ENCODE measurements around the gene EN2.

EN2 gene

DNA sequence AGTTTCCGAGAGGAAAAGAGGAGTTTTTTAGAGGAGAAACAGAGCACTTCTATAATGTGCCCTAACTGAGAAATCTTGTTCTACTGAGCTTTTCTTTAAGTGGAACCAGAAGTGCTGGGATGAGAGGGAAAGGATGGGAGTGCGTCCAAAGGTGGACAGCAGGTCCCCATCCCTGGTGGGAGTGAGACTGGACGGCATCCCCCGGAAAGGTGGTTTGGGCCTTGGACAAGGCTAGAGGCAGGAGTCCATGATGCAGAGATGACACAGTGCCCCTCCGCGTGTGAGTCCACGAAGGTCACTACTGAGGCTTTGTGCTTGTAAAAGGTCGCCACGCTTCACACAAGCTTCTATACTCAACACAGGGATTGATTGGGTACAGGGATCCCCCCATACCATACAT, 6.1 kb upstream of the EN2 start:
- Histone ChIP-seq H3K27me3 (replicated peaks in 2 of 5; ENCODE audit: control insufficient read depth in 4 of 5, insufficient read depth in 5 of 5, low read length in 4 of 5) (peaks cover 4 to 100% (median 76%) of the 10 kb centered on the region in 5 experiments), H3K9me3 (ENCODE audit: control extremely low read depth in 1 of 5, control insufficient read depth in 4 of 5, insufficient read depth in 2 of 5, low read depth in 1 of 5, low read length in 4 of 5) (no peaks in the 10 kb centered on the region), H3K4me3 (ENCODE audit: control insufficient read depth in 1 of 7, extremely low read depth in 1 of 7, insufficient read depth in 4 of 7, low read depth in 2 of 7, low read length in 6 of 7) (no peak overlapping the region), H3K4me1 (ENCODE audit: control extremely low read depth in 1 of 4, control insufficient read depth in 4 of 4, insufficient read depth in 4 of 4, low read length in 3 of 4) (peaks cover 0 to 22% (median 8%) of the 10 kb centered on the region in 4 experiments), H3K27ac (ENCODE audit: insufficient read depth in 1 of 2, low read depth in 1 of 2, low read length in 2 of 2, poor library complexity in 1 of 2, severe bottlenecking in 2 of 2) (no peak overlapping the region), H3K36me3 (ENCODE audit: control insufficient read depth in 4 of 4, insufficient read depth in 4 of 4, low read length in 3 of 4) (no peaks in the 10 kb centered on the region)
- POLR2A ChIA-PET = interaction anchor here (0.6 kb wide), 1 partner anchor 1394 kb away, joined by 4 read pairs; no protein-coding TSS in a partner anchor
- no peak for DNase-seq
- CTCF ChIA-PET = interaction anchor here (0.9 to 2.0 kb wide), 4 partner anchors 11 to 294 kb away, joined by 3 to 7 read pairs (median 4); no protein-coding TSS in a partner anchor
- WGBS (ENCODE audit: insufficient coverage) = 9% methylated on average over 9 of the region's 9 CpGs

DNA sequence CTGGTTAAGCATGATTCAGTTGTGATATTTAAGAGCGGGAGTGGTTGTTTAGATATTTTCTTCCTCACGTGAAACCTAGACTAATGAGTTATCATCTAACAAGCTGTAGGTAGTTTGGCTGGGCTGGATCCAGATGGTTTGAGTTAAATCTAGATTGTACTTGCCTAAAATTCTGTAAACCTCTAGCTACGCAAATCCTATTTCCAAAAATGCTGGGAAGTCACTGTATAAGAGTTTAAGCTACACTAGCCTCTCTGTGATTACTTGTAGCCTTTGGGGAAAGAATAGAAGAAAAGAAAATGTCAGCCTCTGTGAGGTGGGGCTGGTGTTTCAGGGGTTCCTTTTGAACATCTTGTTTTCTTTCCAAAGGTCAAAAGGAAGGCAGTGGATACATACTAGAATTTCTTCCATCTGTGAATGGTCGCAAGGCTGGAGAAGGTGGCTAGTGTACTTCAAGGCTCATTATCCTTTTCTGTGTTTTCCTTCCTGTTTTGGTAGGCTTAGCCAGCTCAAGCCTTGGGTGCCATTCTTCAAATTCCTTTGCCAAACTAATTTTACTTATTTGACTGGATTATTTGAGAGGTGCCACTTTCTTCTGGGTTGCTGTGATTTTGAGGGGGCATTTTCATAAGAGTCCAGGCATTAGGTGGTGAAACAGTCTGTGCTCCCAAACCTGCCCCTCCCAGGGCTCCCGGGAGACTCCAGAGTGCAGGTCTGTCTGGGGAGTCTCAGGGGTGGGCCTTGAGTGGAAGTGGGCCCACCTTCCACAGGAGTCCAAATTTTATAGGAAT, 5.2 kb upstream of the EN2 start:
- no peak for DNase-seq
- Histone ChIP-seq H3K27ac (ENCODE audit: insufficient read depth in 1 of 2, low read depth in 1 of 2, low read length in 2 of 2, poor library complexity in 1 of 2, severe bottlenecking in 2 of 2) (no peak overlapping the region), H3K27me3 (replicated peaks in 2 of 5; ENCODE audit: control insufficient read depth in 4 of 5, insufficient read depth in 5 of 5, low read length in 4 of 5) (peaks cover 3 to 97% (median 75%) of the 10 kb centered on the region in 5 experiments), H3K4me1 (ENCODE audit: control extremely low read depth in 1 of 4, control insufficient read depth in 4 of 4, insufficient read depth in 4 of 4, low read length in 3 of 4) (peaks cover 0 to 28% (median 15%) of the 10 kb centered on the region in 4 experiments), H3K9me3 (ENCODE audit: control extremely low read depth in 1 of 5, control insufficient read depth in 4 of 5, insufficient read depth in 2 of 5, low read depth in 1 of 5, low read length in 4 of 5) (no peaks in the 10 kb centered on the region), H3K36me3 (ENCODE audit: control insufficient read depth in 4 of 4, insufficient read depth in 4 of 4, low read length in 3 of 4) (no peaks in the 10 kb centered on the region), H3K4me3 (ENCODE audit: control insufficient read depth in 1 of 7, extremely low read depth in 1 of 7, insufficient read depth in 4 of 7, low read depth in 2 of 7, low read length in 6 of 7) (no peak overlapping the region)
- CTCF ChIA-PET = interaction anchor here (0.9 to 2.0 kb wide), 2 partner anchors 75 to 293 kb away, joined by 3 to 7 read pairs; no protein-coding TSS in a partner anchor
- POLR2A ChIA-PET = interaction anchor here (0.6 kb wide), 1 partner anchor 1393 kb away, joined by 4 read pairs; no protein-coding TSS in a partner anchor
- whole genome bisulfite sequencing (ENCODE audit: insufficient coverage) = 7% methylated on average over 3 of the region's 5 CpGs

- no peak for DNase-seq
- Histone ChIP-seq H3K27me3 (replicated peaks in 2 of 5; ENCODE audit: control insufficient read depth in 4 of 5, insufficient read depth in 5 of 5, low read length in 4 of 5) (peaks cover 3 to 96% (median 66%) of the 10 kb centered on the region in 5 experiments), H3K4me3 (ENCODE audit: control insufficient read depth in 1 of 7, extremely low read depth in 1 of 7, insufficient read depth in 4 of 7, low read depth in 2 of 7, low read length in 6 of 7) (no peak overlapping the region), H3K9me3 (ENCODE audit: control extremely low read depth in 1 of 5, control insufficient read depth in 4 of 5, insufficient read depth in 2 of 5, low read depth in 1 of 5, low read length in 4 of 5) (no peaks in the 10 kb centered on the region), H3K4me1 (ENCODE audit: control extremely low read depth in 1 of 4, control insufficient read depth in 4 of 4, insufficient read depth in 4 of 4, low read length in 3 of 4) (peaks cover 0 to 34% (median 17%) of the 10 kb centered on the region in 4 experiments), H3K36me3 (ENCODE audit: control insufficient read depth in 4 of 4, insufficient read depth in 4 of 4, low read length in 3 of 4) (no peaks in the 10 kb centered on the region), H3K27ac (ENCODE audit: insufficient read depth in 1 of 2, low read depth in 1 of 2, low read length in 2 of 2, poor library complexity in 1 of 2, severe bottlenecking in 2 of 2) (no peak overlapping the region)
- ChIA-PET POLR2A (no interaction called here), CTCF (interaction anchor here (1.2 to 2.0 kb wide), 2 partner anchors 12 to 76 kb away, joined by 3 to 7 read pairs; no protein-coding TSS in a partner anchor)
- 7% methylated on average over 55 of the region's 57 CpGs for WGBS (ENCODE audit: insufficient coverage)
Measured at GRCh38 chr7:155453296-155454182, 4.4 kb upstream of the EN2 start.

GRCh38 chr7:155454183-155455112, 3.5 kb upstream of the EN2 start:
- ChIA-PET CTCF (interaction anchor here (1.2 kb wide), 1 partner anchor 11 kb away, joined by 3 read pairs; no protein-coding TSS in a partner anchor), POLR2A (no interaction called here)
- no peaks in the 10 kb centered on the region for H3K9me3 ChIP-seq (ENCODE audit: control extremely low read depth in 1 of 5, control insufficient read depth in 4 of 5, insufficient read depth in 2 of 5, low read depth in 1 of 5, low read length in 4 of 5)
- no peak for DNase-seq
- H3K4me3 ChIP-seq (ENCODE audit: control insufficient read depth in 1 of 7, extremely low read depth in 1 of 7, insufficient read depth in 4 of 7, low read depth in 2 of 7, low read length in 6 of 7) = no peak overlapping the region
- peaks cover 0 to 36% (median 16%) of the 10 kb centered on the region in 4 experiments for H3K4me1 ChIP-seq (ENCODE audit: control extremely low read depth in 1 of 4, control insufficient read depth in 4 of 4, insufficient read depth in 4 of 4, low read length in 3 of 4)
- WGBS (ENCODE audit: insufficient coverage) = 2% methylated on average over 68 of the region's 82 CpGs
- H3K36me3 ChIP-seq (ENCODE audit: control insufficient read depth in 4 of 4, insufficient read depth in 4 of 4, low read length in 3 of 4) = no peaks in the 10 kb centered on the region
- H3K27ac ChIP-seq (ENCODE audit: insufficient read depth in 1 of 2, low read depth in 1 of 2, low read length in 2 of 2, poor library complexity in 1 of 2, severe bottlenecking in 2 of 2) = no peak overlapping the region
- peaks cover 3 to 96% (median 68%) of the 10 kb centered on the region in 5 experiments for H3K27me3 ChIP-seq (replicated peaks in 2 of 5; ENCODE audit: control insufficient read depth in 4 of 5, insufficient read depth in 5 of 5, low read length in 4 of 5)

DNA sequence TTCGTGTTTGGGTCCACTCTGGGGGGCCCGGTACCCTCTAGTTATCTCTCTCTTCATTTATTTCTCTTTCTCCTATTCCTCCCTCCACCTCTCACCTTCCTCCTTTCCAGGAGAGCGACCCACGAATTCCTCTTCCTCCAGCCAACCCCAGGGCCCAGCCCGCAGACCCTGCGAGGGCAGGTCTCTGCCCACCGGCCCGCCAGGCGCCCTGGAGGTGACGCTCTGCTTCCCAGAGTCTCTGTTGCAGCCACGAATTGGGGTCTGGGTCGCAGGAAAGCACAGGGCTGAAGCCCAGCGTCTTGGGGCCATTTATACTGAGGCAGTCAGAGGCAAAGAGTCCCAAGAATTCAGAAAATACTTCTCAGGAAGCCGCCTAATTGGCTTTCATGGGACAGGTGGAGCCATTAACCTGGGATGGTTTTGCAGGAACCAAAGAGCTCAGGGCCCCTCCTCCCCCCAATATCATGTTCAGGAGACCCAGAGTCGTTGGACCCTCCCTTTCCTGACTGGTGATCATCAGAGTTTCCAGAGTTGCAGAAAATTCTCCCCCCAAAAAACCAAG, 2.7 kb upstream of the EN2 start:
- Histone ChIP-seq H3K4me1 (ENCODE audit: control extremely low read depth in 1 of 4, control insufficient read depth in 4 of 4, insufficient read depth in 4 of 4, low read length in 3 of 4) (peaks cover 0 to 32% (median 14%) of the 10 kb centered on the region in 4 experiments), H3K36me3 (ENCODE audit: control insufficient read depth in 4 of 4, insufficient read depth in 4 of 4, low read length in 3 of 4) (no peaks in the 10 kb centered on the region), H3K9me3 (ENCODE audit: control extremely low read depth in 1 of 5, control insufficient read depth in 4 of 5, insufficient read depth in 2 of 5, low read depth in 1 of 5, low read length in 4 of 5) (no peaks in the 10 kb centered on the region), H3K27me3 (replicated peaks in 2 of 5; ENCODE audit: control insufficient read depth in 4 of 5, insufficient read depth in 5 of 5, low read length in 4 of 5) (peaks cover 3 to 96% (median 66%) of the 10 kb centered on the region in 5 experiments), H3K4me3 (ENCODE audit: control insufficient read depth in 1 of 7, extremely low read depth in 1 of 7, insufficient read depth in 4 of 7, low read depth in 2 of 7, low read length in 6 of 7) (no peak overlapping the region), H3K27ac (ENCODE audit: insufficient read depth in 1 of 2, low read depth in 1 of 2, low read length in 2 of 2, poor library complexity in 1 of 2, severe bottlenecking in 2 of 2) (no peak overlapping the region)
- no peak for DNase-seq
- WGBS (ENCODE audit: insufficient coverage) = 7% methylated on average over 12 of the region's 15 CpGs
- POLR2A ChIA-PET = no interaction called here
- CTCF ChIA-PET = interaction anchor here (0.9 to 1.4 kb wide), 4 partner anchors 10 to 343 kb away, joined by 3 to 4 read pairs (median 3); no protein-coding TSS in a partner anchor

Measured in common myeloid progenitor, CD34-positive (primary cell).